H1 (cell line): ENCODE data around the gene DCAF12L2. TPM values are rescaled to one million over a fixed set of nuclear protein-coding genes. Genes with fewer than 3 reads are reported as not detected.

Experiments
- GTF2F1 ChIP-seq: IDR thresholded peaks from 2 replicates; pipeline ENCODE4 v1.6.1; 2012; ENCODE audit warnings: low read depth, low read length, improper control_type of control experiment, borderline replicate concordance
- KDM1A ChIP-seq: fragments of 200-600, 300-600 bp; sonication (generic); IDR thresholded peaks from 2 replicates; pipeline ENCODE4 v1.7.1; 2016; ENCODE audit warnings: mild to moderate bottlenecking, low read length, borderline replicate concordance
- SIN3A ChIP-seq, 2 experiments: IDR thresholded peaks in 1 of 2; conservative IDR thresholded peaks in 1 of 2; 2 replicates each; pipeline ENCODE4 v1.6.1; 2011 to 2012; ENCODE audit warnings: low read length in 2 of 2, improper control_type of control experiment in 1 of 2, low read depth in 1 of 2, mild to moderate bottlenecking in 1 of 2
- polyA plus RNA-seq, 7 experiments: library from polyadenylated mRNA; depleted of rRNA in 3 of 7; stranded (reverse) in 5 of 7; unstranded in 2 of 7; fragments of >200 nt in 5 of 7; fragments of 200-250 nt in 2 of 7; gene quantifications; 1 replicate in 5 of 7; 2 replicates in 1 of 7; 4 replicates in 1 of 7; pipeline versions ENCODE4 v1.2.1 to v1.2.3, GENCODE V29; 2011 to 2013; ENCODE audit warnings: missing spikeins in 2 of 7, mixed read lengths in 2 of 7
- total RNA-seq: library from RNA; stranded (reverse); fragmentation: NEBNext Ultra II Directional; extraction: Animal tissue kit (Norgen Biotek cat#: 25700); gene quantifications from 2 replicates; pipeline ENCODE4 v1.2.1, GENCODE V29; 2021

DCAF12L2 gene
- total and polyA plus RNA-seq, 2 of the 8 experiments (the other 6 are each of a cell fraction or from before 2014, with no cell fraction given), result 1.1 to 1.7 TPM

DNA sequence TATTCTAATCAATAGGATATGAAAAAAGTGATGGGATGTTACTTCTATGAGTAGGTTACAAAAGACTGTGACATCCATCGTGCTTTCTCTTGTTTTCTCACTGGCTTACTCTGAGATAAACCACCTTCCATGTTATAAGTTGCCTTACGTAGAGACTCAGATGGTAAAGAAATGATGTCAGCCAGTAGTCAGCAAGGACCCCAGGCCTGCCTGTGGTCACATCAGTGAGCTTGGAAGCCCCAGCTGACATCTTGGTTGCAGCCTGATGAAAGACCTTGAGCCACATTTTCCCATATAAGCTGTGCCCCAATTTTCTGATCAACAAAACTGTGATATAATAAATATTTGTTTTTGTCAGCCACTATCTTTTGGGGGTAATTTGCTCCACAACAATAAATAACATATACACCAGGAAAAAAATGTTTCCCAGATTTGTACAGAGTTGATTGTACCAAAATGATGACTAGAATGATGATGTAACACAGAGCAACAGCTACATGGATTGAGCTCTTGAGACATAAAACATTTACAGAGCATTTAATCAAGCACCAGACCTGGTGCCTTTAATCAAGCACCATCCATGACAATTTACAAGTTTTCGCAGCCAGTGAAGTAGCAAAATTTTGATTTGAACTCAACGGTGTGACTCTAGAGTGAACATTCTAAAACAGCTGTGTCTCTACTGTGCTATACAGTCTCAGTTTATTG, 11.2 kb upstream of the DCAF12L2 start (continued):
- TF ChIP-seq GTF2F1 (no peak), KDM1A (no peak), SIN3A (conservative IDR thresholded peaks at IDR 0.05 in 1 of 2, IDR thresholded peaks at IDR 0.05 in 1 of 2; ENCODE audit: low read depth in 1 of 2, low read length in 2 of 2) (no peak)
